NCI-H460 (cell line): Measurements from ENCODE around the gene BRD3OS. TPM values are rescaled to one million over a fixed set of nuclear protein-coding genes. Genes with fewer than 3 reads are reported as not detected.

Experiments used
- DNase-seq: peaks from one replicate; pipeline ENCODE4 v3.0.0-alpha.2; 2016; ENCODE audit warnings: low read depth; ENCODE audit errors: extremely low read depth
- total RNA-seq: library from RNA; depleted of rRNA; stranded (reverse); fragments of >200 nt; shearing (Covaris generic); gene quantifications from 2 replicates; pipeline ENCODE4 v1.2.3, GENCODE V29; 2014; rRNA removed

The BRD3OS gene
- total RNA-seq, 1 experiment from 2014 or later = 19.2 TPM

- DNase-seq = no peak
These were observed 51.4 kb downstream of the BRD3OS start for GRCh38 chr9:134076644-134077043.

Other genes starting within 250 kb of the BRD3OS start
- gene VAV2, start 33.2 kb upstream of the BRD3OS start, total RNA-seq = 6.0 and 6.6 TPM in 2 replicates
- 7.8 and 9.0 TPM in 2 replicates for gene BRD3, start 42.5 kb downstream of the BRD3OS start, total RNA-seq
- 27.2 and 32.3 TPM in 2 replicates for gene WDR5, start 110.6 kb downstream of the BRD3OS start, total RNA-seq
- not detected in 2 replicates for gene RNU6ATAC, start 139.1 kb downstream of the BRD3OS start, total RNA-seq